GM21528 (cell line): Measurements from ENCODE around the gene ERVH48-1.
"Not testable (repeated sequence)": the region's sequence is repeated elsewhere in the genome, so short reads cannot be mapped to it uniquely, and the experiment has no call there.

Source experiments
- ATAC-seq: cut with Tn5 transposase; IDR thresholded peaks from one replicate; pipeline ENCODE4 v1.9.1; 2021; ENCODE audit warnings: mild to moderate bottlenecking, moderate library complexity; ENCODE audit not compliant: unreplicated experiment, low FRiP score

ERVH48-1 gene

DNA sequence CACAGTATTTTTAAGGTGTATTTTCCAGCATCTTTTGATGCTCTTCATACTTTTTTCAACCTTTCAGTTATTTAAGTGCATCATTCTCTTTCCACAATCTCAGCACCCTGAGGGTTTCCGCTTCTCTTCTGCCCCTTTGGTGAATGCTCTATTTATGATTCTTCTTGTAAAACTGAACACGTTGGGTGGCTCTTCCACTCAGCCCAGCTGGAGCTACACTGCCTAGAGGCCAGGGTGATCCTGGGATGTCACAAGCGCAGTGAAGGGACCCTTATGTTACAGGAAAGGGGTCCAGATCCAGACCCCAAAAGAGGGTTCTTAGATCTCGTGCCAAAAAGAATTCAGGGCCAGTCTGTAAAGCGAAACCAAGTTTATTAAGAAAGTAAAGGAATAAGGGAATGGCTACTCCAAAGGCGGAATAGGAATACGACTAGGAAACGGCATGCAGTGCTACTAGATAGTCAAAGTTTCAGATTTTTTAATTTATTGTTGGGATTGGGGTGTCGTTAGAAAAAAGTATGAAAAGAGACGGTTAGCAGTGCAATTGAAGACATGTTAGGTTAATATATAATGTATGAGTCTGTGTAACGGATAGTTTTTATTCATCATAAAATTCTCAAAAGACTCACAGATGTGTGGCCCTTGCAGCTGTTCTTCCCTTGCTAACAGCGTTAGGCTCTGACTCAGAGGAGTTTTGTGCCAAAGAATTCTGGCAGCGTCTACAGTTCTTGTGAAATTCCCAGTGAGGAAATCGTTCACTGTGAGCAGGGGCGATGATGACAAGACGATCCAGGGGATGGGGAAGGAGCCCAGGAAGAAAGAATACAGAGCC is 14.4 kb upstream of the ERVH48-1 start:
- no peak for ATAC-seq

DNA sequence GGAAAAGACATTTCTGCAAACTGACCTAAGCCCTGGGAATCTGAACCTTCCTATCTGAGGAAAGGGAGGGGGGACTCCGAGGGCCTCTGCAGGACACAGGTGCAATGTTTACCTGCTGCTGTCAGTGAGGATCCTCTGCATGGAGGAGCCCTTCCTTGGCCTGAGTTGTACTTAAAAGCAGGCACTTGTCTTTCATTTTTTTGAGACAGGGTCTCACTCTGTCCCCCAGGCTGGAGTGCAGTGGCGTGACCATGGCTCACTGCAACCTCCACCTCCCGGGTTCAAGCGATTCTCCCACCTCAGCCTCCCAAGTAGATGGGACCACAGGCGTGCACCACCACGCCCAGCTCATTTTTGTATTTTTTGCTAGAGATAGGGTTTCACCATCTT is 13.2 kb upstream of the ERVH48-1 start:
- not testable (repeated sequence) for ATAC-seq

GRCh38 chr21:42937960-42938605 is 12.7 kb upstream of the ERVH48-1 start:
- no peak for ATAC-seq

DNA sequence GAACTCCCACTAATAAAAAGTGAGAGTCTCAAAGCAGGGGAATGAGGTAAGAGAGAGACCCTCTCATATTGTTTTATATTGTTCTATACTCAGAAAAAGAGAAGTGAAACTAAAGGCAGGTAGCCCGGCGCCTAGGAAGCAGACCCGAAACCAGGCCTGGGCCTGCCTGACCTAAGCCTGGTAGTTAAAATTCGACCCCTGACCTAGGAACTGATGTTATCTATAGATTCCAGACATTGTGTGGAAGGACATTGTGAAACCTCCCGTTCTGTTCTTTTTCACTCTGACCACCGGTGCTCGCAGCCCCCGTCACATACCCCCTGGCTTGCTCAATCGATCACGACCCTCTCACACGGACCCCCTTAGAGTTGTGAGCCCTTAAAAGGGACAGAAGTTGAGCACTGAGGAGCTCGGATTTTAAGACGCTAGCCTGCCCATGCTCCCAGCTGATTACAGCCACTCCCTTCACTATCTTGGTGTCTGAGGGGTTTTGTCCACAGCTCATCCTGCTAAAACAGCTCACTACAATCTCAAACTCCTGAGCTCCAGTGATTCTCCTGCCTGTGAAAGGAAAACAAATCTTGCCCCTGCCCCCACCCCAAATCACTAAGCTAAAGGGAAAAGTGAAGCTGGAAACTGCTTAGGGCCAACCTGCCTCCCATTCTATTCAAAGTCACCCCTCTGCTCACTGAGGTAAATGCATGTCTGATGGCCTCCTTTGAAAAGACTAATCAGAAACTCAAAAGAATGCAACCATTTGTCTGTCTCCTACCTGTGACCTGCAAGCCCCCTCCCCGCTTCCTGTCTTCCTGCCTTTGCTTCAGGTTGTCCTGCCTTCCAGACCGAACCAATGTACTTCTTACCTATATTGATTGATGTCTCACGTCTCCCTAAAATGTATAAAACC is 11.9 kb upstream of the ERVH48-1 start:
- ATAC-seq = not testable (repeated sequence)

DNA sequence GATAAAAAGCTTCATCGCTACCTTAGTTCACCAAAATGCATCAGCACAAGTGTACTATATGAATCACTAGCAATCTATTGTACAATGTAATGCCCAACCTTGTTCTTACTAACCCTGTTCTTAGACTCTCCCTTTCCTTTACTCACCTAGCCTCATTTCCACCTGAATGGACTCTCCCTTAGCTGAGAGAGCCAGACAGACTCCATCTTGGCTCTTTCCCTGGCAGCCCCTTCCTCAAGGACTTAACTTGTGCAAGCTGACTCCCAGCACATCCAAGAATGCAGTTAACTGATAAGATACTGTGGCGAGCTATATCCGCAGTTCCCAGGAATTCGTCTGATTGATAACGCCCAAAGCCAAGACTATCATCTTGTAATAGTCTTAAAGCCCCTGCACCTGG is 10.9 kb upstream of the ERVH48-1 start:
- ATAC-seq = not testable (repeated sequence)

DNA sequence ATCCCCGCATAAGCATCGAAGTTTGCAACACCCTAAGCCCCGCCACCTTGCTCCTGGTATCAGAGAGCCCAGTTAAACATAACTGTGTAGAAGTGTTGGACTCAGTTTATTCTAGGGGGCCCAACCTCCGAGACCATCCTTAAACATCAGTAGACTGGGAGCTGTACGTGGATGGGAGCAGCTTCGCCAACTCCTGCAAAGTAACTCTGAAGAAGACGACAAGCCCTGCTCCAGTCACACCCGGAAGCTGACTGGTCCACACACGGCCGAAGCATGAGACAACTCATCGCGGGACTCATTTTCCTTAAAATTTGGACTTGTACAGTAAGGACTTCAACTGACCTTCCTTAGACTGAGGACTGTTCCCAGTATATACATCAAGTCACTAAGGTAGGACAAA is 8.5 kb upstream of the ERVH48-1 start:
- not testable (repeated sequence) for ATAC-seq

DNA sequence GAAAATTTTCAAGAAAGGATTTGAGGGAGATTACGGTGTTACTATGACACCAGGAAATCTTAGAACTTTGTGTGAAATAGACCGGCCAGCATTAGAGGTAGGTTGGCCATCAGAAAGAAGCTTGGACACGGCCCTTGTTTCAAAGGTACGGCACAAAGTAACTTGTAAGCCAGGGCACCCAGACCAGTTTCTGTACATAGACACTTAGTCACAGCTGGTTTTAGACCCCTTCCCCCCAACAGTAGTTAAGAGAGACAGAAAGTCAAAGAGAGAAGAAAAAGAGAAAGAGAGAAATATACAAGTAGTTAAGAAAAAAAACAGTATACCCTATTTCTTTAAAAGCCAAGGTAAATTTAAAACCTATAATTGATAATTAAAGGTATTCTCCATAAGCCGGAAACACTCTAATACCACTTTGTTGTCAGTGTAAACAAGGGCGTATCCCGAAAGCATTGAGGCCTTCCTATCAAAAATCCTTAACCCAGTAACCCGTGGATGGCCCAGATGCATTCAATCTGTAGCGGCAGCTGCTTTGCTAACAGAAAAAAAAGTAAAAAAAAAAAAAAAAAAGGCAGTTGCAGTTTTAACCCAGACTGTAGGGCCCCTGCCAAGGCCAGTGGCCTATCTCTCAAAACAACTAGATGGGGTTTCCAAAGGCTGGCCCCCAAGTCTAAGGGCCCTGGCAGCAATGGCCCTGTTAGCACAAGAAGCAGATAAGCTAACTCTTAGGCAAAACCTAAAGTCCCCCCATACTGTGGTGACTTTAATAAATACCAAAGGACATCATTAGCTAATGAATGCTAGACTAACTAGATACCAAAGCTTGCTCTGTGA is 7.9 kb upstream of the ERVH48-1 start:
- ATAC-seq = not testable (repeated sequence)

DNA sequence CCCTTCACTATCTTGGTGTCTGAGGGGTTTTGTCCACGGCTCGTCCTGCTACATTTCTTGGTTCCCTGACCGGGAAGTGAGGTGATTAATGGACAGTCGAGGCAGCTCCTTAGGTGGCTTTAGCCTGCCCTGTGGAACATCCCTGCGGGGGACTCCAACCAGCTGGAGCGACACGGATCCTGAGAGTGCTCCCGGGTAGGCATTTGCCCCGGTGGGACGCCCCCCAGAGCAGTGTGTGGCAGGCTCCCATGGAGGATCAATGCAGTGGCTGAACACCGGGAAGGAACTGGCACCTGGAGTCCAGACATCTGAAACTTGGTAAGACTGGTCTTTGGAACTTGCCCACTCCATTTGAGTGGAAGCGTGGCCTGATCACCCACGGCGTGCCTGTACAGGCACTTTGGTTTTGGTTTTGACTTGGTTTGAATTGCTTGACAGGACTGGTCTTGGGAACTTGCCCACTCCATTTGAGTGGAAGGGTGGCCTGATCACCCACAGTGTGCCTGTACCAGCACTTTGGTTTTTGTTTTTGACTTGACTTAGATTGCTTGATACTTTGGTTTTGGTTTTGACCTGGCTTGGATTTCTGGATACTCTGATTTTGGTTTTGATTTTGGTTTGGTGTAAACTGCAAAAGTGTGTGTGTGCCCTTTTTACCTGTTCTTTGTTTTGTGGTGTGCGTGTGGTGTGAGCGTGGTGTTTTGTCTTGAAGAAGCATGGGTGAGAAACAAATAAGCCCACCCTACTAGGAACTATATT is 7.1 kb upstream of the ERVH48-1 start:
- not testable (repeated sequence) for ATAC-seq

- no peak for ATAC-seq
These were observed 6.3 kb upstream of the ERVH48-1 start for GRCh38 chr21:42931560-42932235.

DNA sequence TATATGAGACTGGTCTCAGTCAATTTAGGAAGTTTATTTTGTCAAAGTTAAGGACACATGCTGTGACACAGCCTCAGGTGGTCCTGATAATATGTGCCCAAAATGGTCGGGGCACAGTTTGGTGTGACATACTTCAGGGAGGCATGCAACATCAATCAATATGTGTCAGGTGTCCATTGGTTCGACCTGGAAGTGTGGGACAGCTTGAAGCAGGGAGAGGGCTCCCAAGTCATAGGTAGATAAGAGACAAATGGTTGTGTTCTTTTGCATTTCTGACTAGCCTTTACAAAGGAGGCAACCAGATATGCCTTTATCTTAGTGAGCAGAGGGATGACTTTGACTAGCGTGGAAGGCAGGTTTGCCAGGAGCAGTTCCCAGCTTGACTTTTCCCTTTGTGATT is 4.5 kb upstream of the ERVH48-1 start:
- no peak for ATAC-seq

- not testable (repeated sequence) for ATAC-seq
These were observed 2.2 kb upstream of the ERVH48-1 start for GRCh38 chr21:42927474-42928200.

DNA sequence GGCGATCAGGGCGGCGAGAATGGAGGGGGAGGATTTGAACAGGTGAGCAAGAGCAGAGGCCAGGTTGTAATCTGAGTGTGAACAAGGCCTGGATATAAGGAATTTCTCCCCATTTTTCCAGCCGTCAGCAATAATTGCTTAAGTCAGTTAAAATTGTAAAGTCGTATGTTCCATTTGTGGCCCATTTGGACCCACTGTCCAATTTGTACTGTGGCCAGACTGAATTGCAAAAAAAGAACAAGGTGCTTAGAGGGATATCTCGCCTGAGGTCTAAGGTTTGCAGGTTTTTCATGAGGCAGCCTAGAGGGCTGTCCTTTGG is 1.0 kb downstream of the ERVH48-1 start:
- no peak for ATAC-seq

GRCh38 chr21:42923553-42924432 is 1.6 kb downstream of the ERVH48-1 start:
- ATAC-seq = no peak

GRCh38 chr21:42922918-42923317 is 2.5 kb downstream of the ERVH48-1 start:
- no peak for ATAC-seq

GRCh38 chr21:42921927-42922326 is 3.5 kb downstream of the ERVH48-1 start:
- ATAC-seq = no peak

- ATAC-seq = no peak
These were observed 7.1 kb downstream of the ERVH48-1 start for GRCh38 chr21:42918291-42918690.

- no peak for ATAC-seq
These were observed 12.0 kb downstream of the ERVH48-1 start for GRCh38 chr21:42913476-42913875.
